ENCODE data around the gene SHC4. TPM values are rescaled to one million over a fixed set of nuclear protein-coding genes. Genes with fewer than 3 reads are reported as not detected.

Gene SHC4
- total RNA-seq, 1 donor from 2014 or later, result 35.6 TPM

DNA sequence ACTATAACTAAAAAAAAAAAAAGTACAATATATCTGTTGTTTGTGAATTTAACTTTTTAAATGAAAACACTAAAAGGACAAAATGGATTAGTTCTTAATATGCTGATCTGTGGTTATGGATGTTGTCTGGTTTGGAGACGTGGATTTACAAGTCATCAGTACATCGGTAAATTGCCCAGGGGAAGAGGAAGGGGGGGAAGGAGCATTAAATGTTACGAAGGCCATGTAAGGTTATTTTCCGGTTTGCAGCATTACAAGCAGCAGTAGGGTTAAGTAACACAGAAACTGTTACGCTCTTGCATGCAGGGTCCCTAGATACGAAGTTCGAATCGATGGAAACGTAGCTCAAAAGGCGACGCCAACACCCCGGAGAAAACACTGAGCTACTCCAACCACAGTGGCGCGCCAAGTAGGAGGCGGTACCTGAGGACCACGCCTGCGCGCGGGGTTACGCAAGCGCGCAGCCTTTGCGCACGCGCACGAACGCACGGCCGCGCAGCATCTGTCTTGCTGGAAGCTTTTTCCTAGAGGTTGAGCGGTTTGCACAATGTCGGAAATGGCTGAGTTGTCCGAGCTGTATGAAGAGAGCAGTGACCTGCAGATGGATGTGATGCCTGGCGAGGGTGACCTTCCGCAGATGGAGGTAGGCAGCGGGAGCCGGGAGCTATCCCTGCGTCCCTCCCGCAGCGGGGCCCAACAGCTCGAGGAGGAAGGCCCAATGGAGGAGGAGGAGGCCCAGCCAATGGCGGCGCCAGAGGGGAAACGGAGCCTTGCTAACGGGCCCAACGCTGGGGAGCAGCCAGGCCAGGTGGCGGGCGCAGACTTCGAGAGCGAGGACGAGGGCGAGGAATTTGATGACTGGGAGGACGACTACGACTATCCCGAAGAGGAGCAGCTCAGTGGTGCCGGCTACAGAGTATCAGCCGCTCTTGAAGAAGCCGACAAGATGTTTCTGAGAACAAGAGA, 85.8 kb downstream of the SHC4 start, which contains the start of gene EID1:
TSS of gene EID1 (plus strand) at position 505 of the 966 bp plus-strand sequence. CDS start at position 548, 43 bp downstream.
- TF ChIP-seq, protein P1, sequence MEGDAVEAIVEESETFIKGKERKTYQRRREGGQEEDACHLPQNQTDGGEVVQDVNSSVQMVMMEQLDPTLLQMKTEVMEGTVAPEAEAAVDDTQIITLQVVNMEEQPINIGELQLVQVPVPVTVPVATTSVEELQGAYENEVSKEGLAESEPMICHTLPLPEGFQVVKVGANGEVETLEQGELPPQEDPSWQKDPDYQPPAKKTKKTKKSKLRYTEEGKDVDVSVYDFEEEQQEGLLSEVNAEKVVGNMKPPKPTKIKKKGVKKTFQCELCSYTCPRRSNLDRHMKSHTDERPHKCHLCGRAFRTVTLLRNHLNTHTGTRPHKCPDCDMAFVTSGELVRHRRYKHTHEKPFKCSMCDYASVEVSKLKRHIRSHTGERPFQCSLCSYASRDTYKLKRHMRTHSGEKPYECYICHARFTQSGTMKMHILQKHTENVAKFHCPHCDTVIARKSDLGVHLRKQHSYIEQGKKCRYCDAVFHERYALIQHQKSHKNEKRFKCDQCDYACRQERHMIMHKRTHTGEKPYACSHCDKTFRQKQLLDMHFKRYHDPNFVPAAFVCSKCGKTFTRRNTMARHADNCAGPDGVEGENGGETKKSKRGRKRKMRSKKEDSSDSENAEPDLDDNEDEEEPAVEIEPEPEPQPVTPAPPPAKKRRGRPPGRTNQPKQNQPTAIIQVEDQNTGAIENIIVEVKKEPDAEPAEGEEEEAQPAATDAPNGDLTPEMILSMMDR (IDR thresholded peaks at IDR 0.05), result peak; percentile 34
- H3K36me3 Mint-ChIP-seq (ENCODE audit: low read depth), result peaks cover 9% of the 10 kb centered on the region
- DNase-seq (ENCODE audit: low spot score), result peak; percentile 96
- H3K4me3 Mint-ChIP-seq (ENCODE audit: unreplicated experiment), result peak within 1 kb of the TSS; percentile 95
- peaks cover 65% of the 10 kb centered on the region for H3K4me1 Mint-ChIP-seq (ENCODE audit: low read depth)
- peak within 1 kb of the TSS; percentile 97 for H3K27ac Mint-ChIP-seq (ENCODE audit: unreplicated experiment)
- no peaks in the 10 kb centered on the region for H3K9me3 Mint-ChIP-seq (ENCODE audit: low read depth)
- no peaks in the 10 kb centered on the region for H3K27me3 Mint-ChIP-seq (ENCODE audit: low read depth)

DNA sequence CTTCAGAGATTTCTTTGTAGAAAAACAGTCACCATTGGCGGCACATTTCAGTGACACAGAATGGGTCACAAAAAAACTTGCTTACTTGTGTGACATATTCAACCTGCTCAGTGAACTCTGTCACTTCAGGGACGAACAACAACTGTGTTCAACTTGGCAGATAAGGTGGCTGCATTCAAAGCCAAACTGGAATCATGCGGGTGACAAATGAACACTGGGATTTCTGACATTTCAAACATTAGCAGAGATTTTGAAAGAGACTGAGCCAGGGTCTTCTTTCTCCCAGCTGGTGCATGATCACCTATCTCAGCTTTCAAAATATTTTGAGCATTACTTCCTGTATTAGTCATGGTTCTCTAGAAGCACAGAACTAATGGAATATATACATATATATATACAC, 87.7 kb downstream of the SHC4 start:
- Mint-ChIP-seq H3K27me3 (ENCODE audit: low read depth) (no peaks in the 10 kb centered on the region), H3K9me3 (ENCODE audit: low read depth) (no peaks in the 10 kb centered on the region), H3K27ac (ENCODE audit: unreplicated experiment) (no peak overlapping the region), H3K4me3 (ENCODE audit: unreplicated experiment) (no peak overlapping the region), H3K4me1 (ENCODE audit: low read depth) (peaks cover 63% of the 10 kb centered on the region), H3K36me3 (ENCODE audit: low read depth) (peaks cover 12% of the 10 kb centered on the region)
- TF ChIP-seq, protein P1 (IDR thresholded peaks at IDR 0.05), result no peak
- DNase-seq (ENCODE audit: low spot score), result no peak

DNA sequence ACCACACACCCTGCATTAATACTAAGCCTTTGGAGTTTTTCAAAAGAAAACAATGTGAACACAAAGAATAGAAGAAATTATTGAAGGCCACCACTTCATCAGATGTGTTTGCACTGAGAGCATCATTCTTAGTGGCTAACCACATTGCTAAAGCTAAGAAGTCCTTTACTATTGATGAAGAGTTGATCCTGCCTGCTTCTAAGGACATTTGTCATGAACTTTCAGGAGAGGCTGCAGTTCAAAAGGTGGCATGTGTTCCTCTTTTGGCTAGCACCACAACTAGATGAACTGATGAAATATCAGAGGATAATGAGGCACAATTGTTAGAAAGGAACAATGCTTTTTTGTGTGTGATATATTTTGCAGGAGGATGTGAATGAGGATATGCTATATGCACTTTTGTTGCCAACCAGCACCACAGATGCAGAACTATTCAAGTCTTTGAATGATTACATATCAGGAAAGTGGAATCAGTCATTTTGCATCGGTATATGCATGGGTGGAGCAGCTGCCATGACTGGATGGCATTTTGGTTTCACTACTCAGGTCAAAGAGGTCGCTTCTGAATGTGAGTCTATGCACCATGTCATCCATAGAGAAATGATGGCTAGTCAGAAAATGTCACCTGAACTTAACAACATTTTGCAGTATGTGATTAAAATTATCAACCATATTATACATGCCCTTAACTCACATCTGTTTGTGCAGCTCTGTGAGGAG, 88.3 kb downstream of the SHC4 start:
- Mint-ChIP-seq H3K9me3 (ENCODE audit: low read depth) (no peaks in the 10 kb centered on the region), H3K4me3 (ENCODE audit: unreplicated experiment) (no peak overlapping the region), H3K4me1 (ENCODE audit: low read depth) (peaks cover 57% of the 10 kb centered on the region), H3K36me3 (ENCODE audit: low read depth) (peaks cover 12% of the 10 kb centered on the region), H3K27ac (ENCODE audit: unreplicated experiment) (peak overlapping the region; percentile 58), H3K27me3 (ENCODE audit: low read depth) (no peaks in the 10 kb centered on the region)
- no peak for DNase-seq (ENCODE audit: low spot score)
- TF ChIP-seq, protein P1 (IDR thresholded peaks at IDR 0.05), result no peak

DNA sequence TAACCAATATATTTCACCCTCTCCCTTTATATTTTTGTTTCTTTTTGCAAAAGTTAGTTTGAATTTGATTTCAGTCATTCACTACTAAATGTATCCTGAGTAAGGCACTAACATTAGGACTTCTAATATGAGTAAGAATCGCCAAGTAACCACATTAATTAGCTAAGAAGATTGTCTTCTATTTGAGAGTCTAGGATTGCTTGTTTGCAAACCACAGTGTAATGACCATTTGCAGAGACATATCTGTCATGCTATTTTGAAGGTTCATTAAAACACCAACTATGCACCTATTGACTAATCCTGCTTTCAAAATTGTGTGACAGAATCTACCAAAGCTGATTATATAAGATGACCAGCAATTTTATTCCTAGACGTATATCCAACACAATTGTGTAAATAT, 91.1 kb downstream of the SHC4 start:
- Mint-ChIP-seq H3K27me3 (ENCODE audit: low read depth) (no peaks in the 10 kb centered on the region), H3K4me3 (ENCODE audit: unreplicated experiment) (no peak overlapping the region), H3K4me1 (ENCODE audit: low read depth) (peaks cover 45% of the 10 kb centered on the region), H3K9me3 (ENCODE audit: low read depth) (no peaks in the 10 kb centered on the region), H3K36me3 (ENCODE audit: low read depth) (peaks cover 4% of the 10 kb centered on the region), H3K27ac (ENCODE audit: unreplicated experiment) (no peak overlapping the region)
- no peak for DNase-seq (ENCODE audit: low spot score)
- TF ChIP-seq, protein P1 (IDR thresholded peaks at IDR 0.05), result no peak

DNA sequence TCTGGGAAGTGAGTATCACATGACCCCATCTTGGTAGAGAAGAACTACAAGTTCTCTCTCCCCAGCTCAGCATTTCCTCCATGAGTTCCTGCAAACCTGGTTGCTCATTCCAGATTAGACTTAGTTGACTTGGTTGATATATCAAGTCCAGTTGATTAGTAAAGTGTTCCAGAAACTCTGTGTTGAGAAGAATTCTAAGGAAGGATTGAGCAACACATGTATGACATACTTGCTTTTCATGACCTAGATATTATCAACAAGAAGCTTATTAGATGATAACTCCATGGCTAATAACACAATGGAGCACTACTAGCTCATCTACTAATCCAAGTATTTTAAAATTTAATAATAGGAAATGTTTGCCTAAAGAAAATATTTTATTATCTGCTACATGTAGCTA, 92.2 kb downstream of the SHC4 start:
- no peak overlapping the region for H3K4me3 Mint-ChIP-seq (ENCODE audit: unreplicated experiment)
- H3K27me3 Mint-ChIP-seq (ENCODE audit: low read depth), result no peaks in the 10 kb centered on the region
- TF ChIP-seq, protein P1 (IDR thresholded peaks at IDR 0.05), result no peak
- H3K9me3 Mint-ChIP-seq (ENCODE audit: low read depth), result no peaks in the 10 kb centered on the region
- no peak overlapping the region for H3K27ac Mint-ChIP-seq (ENCODE audit: unreplicated experiment)
- DNase-seq (ENCODE audit: low spot score), result no peak
- peaks cover 42% of the 10 kb centered on the region for H3K4me1 Mint-ChIP-seq (ENCODE audit: low read depth)
- peaks cover 4% of the 10 kb centered on the region for H3K36me3 Mint-ChIP-seq (ENCODE audit: low read depth)
